ENCODE measurements around the gene HYOU1. TPM values are rescaled to one million over a fixed set of nuclear protein-coding genes. Genes with fewer than 3 reads are reported as not detected.

Gene HYOU1
- total RNA-seq, 1 experiment from 2014 or later = 228 TPM

DNA sequence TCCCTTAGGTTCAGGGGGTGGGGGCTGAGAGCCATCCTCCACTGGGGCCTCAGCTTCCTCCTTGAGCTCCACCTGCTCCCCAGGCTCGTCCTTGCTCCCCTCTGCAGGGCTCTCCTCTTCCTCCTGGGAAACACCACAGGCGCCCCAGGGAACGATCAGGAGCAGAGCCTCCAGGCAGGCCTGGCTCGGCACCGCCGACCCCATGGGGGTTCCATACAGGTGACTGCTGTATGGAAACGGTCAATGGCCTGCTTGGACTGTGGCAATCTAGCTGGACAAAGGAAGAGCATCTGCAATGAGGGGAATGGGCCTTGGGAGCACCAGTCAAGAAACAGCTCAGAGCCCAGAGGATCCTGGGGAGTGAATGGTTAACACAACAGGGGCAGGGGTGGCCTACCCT, 7.9 kb downstream of the HYOU1 start:
- no CpG with 5 or more reads among the region's 7 CpGs for WGBS (ENCODE audit: extremely low coverage, insufficient read length, low lambda C conversion rate)
- Histone ChIP-seq H3K4me2 (ENCODE audit: insufficient read depth, insufficient read length, low read length) (no peak overlapping the region), H3K79me2 (ENCODE audit: insufficient read depth, low read length) (no peaks in the 10 kb centered on the region), H2BK5ac (ENCODE audit: insufficient read length, low read length) (no peak overlapping the region), H3K4me1 (ENCODE audit: insufficient read depth, low read length) (no peaks in the 10 kb centered on the region), H3K27me3 (ENCODE audit: insufficient read depth, low read length) (no peaks in the 10 kb centered on the region), H4K20me1 (ENCODE audit: control insufficient read depth, insufficient read depth, insufficient read length) (no peaks in the 10 kb centered on the region), H3T11ph (ENCODE audit: low read length) (no peak overlapping the region), H2BK120ac (ENCODE audit: low read depth, low read length, poor library complexity, severe bottlenecking) (no peak overlapping the region), H3K18ac (ENCODE audit: insufficient read length, low read depth, low read length) (no peak overlapping the region), H2BK12ac (ENCODE audit: insufficient read length, low read depth, low read length) (no peak overlapping the region), H3K79me1 (ENCODE audit: insufficient read depth, low read depth, low read length, poor library complexity, severe bottlenecking) (no peaks in the 10 kb centered on the region), H2AK5ac (ENCODE audit: insufficient read length, low read length) (no peak overlapping the region), H2BK20ac (ENCODE audit: low read depth, low read length, poor library complexity, severe bottlenecking) (no peak overlapping the region), H4K8ac (replicated peaks; ENCODE audit: insufficient read length, low read depth, low read length) (no peak overlapping the region), H3K9me3 (ENCODE audit: control insufficient read depth, low read depth, low read length) (no peaks in the 10 kb centered on the region), H3K56ac (ENCODE audit: insufficient read length, low read depth, low read length) (no peak overlapping the region), H3K27ac (ENCODE audit: insufficient read length, low read depth, low read length) (no peak overlapping the region), H4K91ac (ENCODE audit: insufficient read length, low read depth, low read length) (no peak overlapping the region), H4K5ac (ENCODE audit: insufficient read length, low read depth, low read length) (no peak overlapping the region), H3K23ac (ENCODE audit: insufficient read length, low read depth, low read length) (no peak overlapping the region), H2AFZ (ENCODE audit: low read length) (no peak overlapping the region), H3K14ac (ENCODE audit: insufficient read depth, low read length) (no peak overlapping the region), H2BK15ac (ENCODE audit: low read depth, low read length) (no peak overlapping the region), H3K4ac (ENCODE audit: low read depth, low read length) (no peak overlapping the region), H3K9ac (ENCODE audit: extremely low read depth, insufficient read length, low read length) (no peak overlapping the region), H3K23me2 (ENCODE audit: insufficient read length, low read depth, low read length, poor library complexity, severe bottlenecking) (no peaks in the 10 kb centered on the region)
- no peaks in the 10 kb centered on the region for H3K27me3 Mint-ChIP-seq (ENCODE audit: low read depth)
- TF ChIP-seq, protein P1, sequence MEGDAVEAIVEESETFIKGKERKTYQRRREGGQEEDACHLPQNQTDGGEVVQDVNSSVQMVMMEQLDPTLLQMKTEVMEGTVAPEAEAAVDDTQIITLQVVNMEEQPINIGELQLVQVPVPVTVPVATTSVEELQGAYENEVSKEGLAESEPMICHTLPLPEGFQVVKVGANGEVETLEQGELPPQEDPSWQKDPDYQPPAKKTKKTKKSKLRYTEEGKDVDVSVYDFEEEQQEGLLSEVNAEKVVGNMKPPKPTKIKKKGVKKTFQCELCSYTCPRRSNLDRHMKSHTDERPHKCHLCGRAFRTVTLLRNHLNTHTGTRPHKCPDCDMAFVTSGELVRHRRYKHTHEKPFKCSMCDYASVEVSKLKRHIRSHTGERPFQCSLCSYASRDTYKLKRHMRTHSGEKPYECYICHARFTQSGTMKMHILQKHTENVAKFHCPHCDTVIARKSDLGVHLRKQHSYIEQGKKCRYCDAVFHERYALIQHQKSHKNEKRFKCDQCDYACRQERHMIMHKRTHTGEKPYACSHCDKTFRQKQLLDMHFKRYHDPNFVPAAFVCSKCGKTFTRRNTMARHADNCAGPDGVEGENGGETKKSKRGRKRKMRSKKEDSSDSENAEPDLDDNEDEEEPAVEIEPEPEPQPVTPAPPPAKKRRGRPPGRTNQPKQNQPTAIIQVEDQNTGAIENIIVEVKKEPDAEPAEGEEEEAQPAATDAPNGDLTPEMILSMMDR (conservative IDR thresholded peaks at IDR 0.05) = no peak
- no peak for DNase-seq
- H3K9me3 Mint-ChIP-seq = no peaks in the 10 kb centered on the region
- H3K4me1 Mint-ChIP-seq = peaks cover 2 to 13% of the 10 kb centered on the region in 2 experiments; a peak in 3 of 4 replicates
- no peak overlapping the region; a peak in 1 of 7 replicates for H3K27ac Mint-ChIP-seq
- no peak overlapping the region for H3K4me3 Mint-ChIP-seq
- peaks cover 76 to 98% (median 87%) of the 10 kb centered on the region in 3 experiments for H3K36me3 Mint-ChIP-seq (ENCODE audit: insufficient read depth in 1 of 3, low read depth in 3 of 3)

Data from H9 (cell line).